HFFc6 (cell line): ENCODE results near the gene ITGB5. TPM values are rescaled to one million over a fixed set of nuclear protein-coding genes. Genes with fewer than 3 reads are reported as not detected.

Experiments used
- DNase-seq: peaks from one replicate; pipeline ENCODE4 v3.0.0-alpha.2; 2018
- H3K27ac Mint-ChIP-seq: 2 replicates; pipeline ENCODE4 v1.8.0; 2020; ENCODE audit warnings: mild to moderate bottlenecking, mixed read lengths
- H3K27me3 Mint-ChIP-seq: 2 replicates; pipeline ENCODE4 v1.8.0; 2021; ENCODE audit warnings: mild to moderate bottlenecking, moderate library complexity, mixed read lengths; ENCODE audit not compliant: insufficient read depth
- H3K36me3 Mint-ChIP-seq: 2 replicates; pipeline ENCODE4 v1.8.0; 2021; ENCODE audit warnings: low read depth, mixed read lengths
- H3K4me1 Mint-ChIP-seq: 2 replicates; pipeline ENCODE4 v1.8.0; 2020; ENCODE audit warnings: low read depth, mixed read lengths
- H3K4me3 Mint-ChIP-seq: 2 replicates; pipeline ENCODE4 v1.8.0; 2020; ENCODE audit warnings: mild to moderate bottlenecking, moderate library complexity, mixed read lengths
- H3K9me3 Mint-ChIP-seq: 2 replicates; pipeline ENCODE4 v1.8.0; 2020; ENCODE audit warnings: mild to moderate bottlenecking, mixed read lengths
- CTCF ChIP-seq: fragments of 200-600 bp; sonication (generic); IDR thresholded peaks from 2 replicates; pipeline ENCODE4 v1.5.0; 2021; ENCODE audit warnings: antibody characterized with exemption, mild to moderate bottlenecking
- total RNA-seq, 6 experiments: library from RNA; stranded (reverse); fragmentation: NEBNext Ultra II Directional; extraction: Animal tissue kit (Norgen Biotek cat#: 25700); gene quantifications; 2 replicates in 1 of 6; 3 replicates in 5 of 6; pipeline ENCODE4 v1.2.3, GENCODE V29; 2021

The ITGB5 gene
- total RNA-seq, 6 experiments from 2014 or later = 203 to 332 (median 220) TPM

- peaks cover 16% of the 10 kb centered on the region for H3K36me3 Mint-ChIP-seq
- peak overlapping the region; percentile 83 for H3K27ac Mint-ChIP-seq
- no peaks in the 10 kb centered on the region; the same call in 1 of the 2 replicates for H3K27me3 Mint-ChIP-seq
- no peak for DNase-seq
- no peak for TF ChIP-seq CTCF
- H3K4me1 Mint-ChIP-seq = peaks cover 60% of the 10 kb centered on the region
- peak overlapping the region; percentile 57 for H3K4me3 Mint-ChIP-seq
- no peaks in the 10 kb centered on the region for H3K9me3 Mint-ChIP-seq
Observed at GRCh38 chr3:124773351-124774326, 113.5 kb downstream of the ITGB5 start.

- DNase-seq = peak; percentile 76
- no peaks in the 10 kb centered on the region for H3K9me3 Mint-ChIP-seq
- H3K27ac Mint-ChIP-seq = peak overlapping the region; percentile 84
- peak overlapping the region; percentile 69 for H3K4me3 Mint-ChIP-seq
- peaks cover 22% of the 10 kb centered on the region for H3K36me3 Mint-ChIP-seq
- H3K27me3 Mint-ChIP-seq = no peaks in the 10 kb centered on the region
- no peak for TF ChIP-seq CTCF
- peaks cover 55% of the 10 kb centered on the region for H3K4me1 Mint-ChIP-seq
Observed at GRCh38 chr3:124772081-124772831, 114.9 kb downstream of the ITGB5 start.

- Mint-ChIP-seq H3K9me3 (no peaks in the 10 kb centered on the region), H3K27me3 (no peaks in the 10 kb centered on the region; the same call in 1 of the 2 replicates), H3K36me3 (peaks cover 22% of the 10 kb centered on the region), H3K4me1 (peaks cover 49% of the 10 kb centered on the region), H3K27ac (peak overlapping the region; percentile 64), H3K4me3 (no peak overlapping the region)
- no peak for DNase-seq
- TF ChIP-seq CTCF = no peak
Observed at GRCh38 chr3:124771083-124771445, 116.1 kb downstream of the ITGB5 start.

- Mint-ChIP-seq H3K9me3 (no peaks in the 10 kb centered on the region), H3K36me3 (peaks cover 27% of the 10 kb centered on the region), H3K4me1 (peaks cover 48% of the 10 kb centered on the region), H3K27me3 (no peaks in the 10 kb centered on the region; the same call in 1 of the 2 replicates), H3K4me3 (no peak overlapping the region), H3K27ac (no peak overlapping the region)
- DNase-seq = no peak
- TF ChIP-seq CTCF = no peak
Observed at GRCh38 chr3:124770336-124771082, 116.7 kb downstream of the ITGB5 start.

GRCh38 chr3:124769462-124769861, 117.7 kb downstream of the ITGB5 start:
- Mint-ChIP-seq H3K9me3 (no peaks in the 10 kb centered on the region), H3K36me3 (peaks cover 19% of the 10 kb centered on the region), H3K4me3 (no peak overlapping the region), H3K4me1 (peaks cover 37% of the 10 kb centered on the region), H3K27me3 (no peaks in the 10 kb centered on the region; the same call in 1 of the 2 replicates), H3K27ac (no peak overlapping the region)
- no peak for DNase-seq
- TF ChIP-seq CTCF = no peak
